ENCODE results near the gene TNS3. TPM values are rescaled to one million over a fixed set of nuclear protein-coding genes. Genes with fewer than 3 reads are reported as not detected.

TNS3 gene
- total RNA-seq, 1 donor from 2014 or later: 92.9 TPM

- Histone ChIP-seq H3K27ac (ENCODE audit: low read depth, low read length) (no peak overlapping the region), H3K4me3 (ENCODE audit: insufficient read depth, low read depth, low read length) (no peak overlapping the region), H3K27me3 (ENCODE audit: insufficient read depth, low read length) (no peaks in the 10 kb centered on the region), H2AFZ (ENCODE audit: low read depth, low read length) (no peak overlapping the region), H3K4me2 (ENCODE audit: low read length) (no peak overlapping the region), H3K9me3 (ENCODE audit: insufficient read depth, low read depth, low read length) (no peaks in the 10 kb centered on the region), H3K79me2 (ENCODE audit: insufficient read depth, low read length) (no peaks in the 10 kb centered on the region), H3K9ac (ENCODE audit: low read length) (no peak overlapping the region), H3K4me1 (ENCODE audit: insufficient read depth, low read length) (peaks cover 3% of the 10 kb centered on the region), H4K20me1 (ENCODE audit: insufficient read depth, low read length) (no peaks in the 10 kb centered on the region), H3K36me3 (ENCODE audit: insufficient read depth, low read length) (no peaks in the 10 kb centered on the region)
- FAIRE-seq (no peak), DNase-seq (ENCODE audit: low read depth) (no peak)
- Mint-ChIP-seq H3K4me3 (ENCODE audit: unreplicated experiment) (no peak overlapping the region), H3K27me3 (ENCODE audit: low read depth, unreplicated experiment) (no peaks in the 10 kb centered on the region), H3K4me1 (ENCODE audit: low read depth, unreplicated experiment) (peaks cover 11% of the 10 kb centered on the region), H3K9me3 (ENCODE audit: unreplicated experiment) (no peaks in the 10 kb centered on the region), H3K27ac (ENCODE audit: unreplicated experiment) (no peak overlapping the region), H3K36me3 (ENCODE audit: low read depth, unreplicated experiment) (no peaks in the 10 kb centered on the region)
- TF ChIP-seq, protein P1, sequence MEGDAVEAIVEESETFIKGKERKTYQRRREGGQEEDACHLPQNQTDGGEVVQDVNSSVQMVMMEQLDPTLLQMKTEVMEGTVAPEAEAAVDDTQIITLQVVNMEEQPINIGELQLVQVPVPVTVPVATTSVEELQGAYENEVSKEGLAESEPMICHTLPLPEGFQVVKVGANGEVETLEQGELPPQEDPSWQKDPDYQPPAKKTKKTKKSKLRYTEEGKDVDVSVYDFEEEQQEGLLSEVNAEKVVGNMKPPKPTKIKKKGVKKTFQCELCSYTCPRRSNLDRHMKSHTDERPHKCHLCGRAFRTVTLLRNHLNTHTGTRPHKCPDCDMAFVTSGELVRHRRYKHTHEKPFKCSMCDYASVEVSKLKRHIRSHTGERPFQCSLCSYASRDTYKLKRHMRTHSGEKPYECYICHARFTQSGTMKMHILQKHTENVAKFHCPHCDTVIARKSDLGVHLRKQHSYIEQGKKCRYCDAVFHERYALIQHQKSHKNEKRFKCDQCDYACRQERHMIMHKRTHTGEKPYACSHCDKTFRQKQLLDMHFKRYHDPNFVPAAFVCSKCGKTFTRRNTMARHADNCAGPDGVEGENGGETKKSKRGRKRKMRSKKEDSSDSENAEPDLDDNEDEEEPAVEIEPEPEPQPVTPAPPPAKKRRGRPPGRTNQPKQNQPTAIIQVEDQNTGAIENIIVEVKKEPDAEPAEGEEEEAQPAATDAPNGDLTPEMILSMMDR (IDR thresholded peaks at IDR 0.05; ENCODE audit: insufficient read depth, low read depth, low read length): no peak
- no peak for TF ChIP-seq EZH2 (IDR thresholded peaks at IDR 0.05; ENCODE audit: insufficient read depth, low read length)
These were observed 349.0 kb downstream of the TNS3 start for GRCh38 chr7:47232751-47233412.

GRCh38 chr7:47231627-47232026, 350.3 kb downstream of the TNS3 start:
- FAIRE-seq: no peak
- Mint-ChIP-seq H3K4me1 (ENCODE audit: low read depth, unreplicated experiment) (peaks cover 23% of the 10 kb centered on the region), H3K9me3 (ENCODE audit: unreplicated experiment) (no peaks in the 10 kb centered on the region), H3K27ac (ENCODE audit: unreplicated experiment) (no peak overlapping the region), H3K36me3 (ENCODE audit: low read depth, unreplicated experiment) (no peaks in the 10 kb centered on the region), H3K27me3 (ENCODE audit: low read depth, unreplicated experiment) (no peaks in the 10 kb centered on the region), H3K4me3 (ENCODE audit: unreplicated experiment) (no peak overlapping the region)
- Histone ChIP-seq H3K27ac (ENCODE audit: low read depth, low read length) (no peak overlapping the region), H3K27me3 (ENCODE audit: insufficient read depth, low read length) (no peaks in the 10 kb centered on the region), H4K20me1 (ENCODE audit: insufficient read depth, low read length) (no peaks in the 10 kb centered on the region), H3K4me3 (ENCODE audit: insufficient read depth, low read depth, low read length) (no peak overlapping the region), H3K79me2 (ENCODE audit: insufficient read depth, low read length) (no peaks in the 10 kb centered on the region), H3K4me2 (ENCODE audit: low read length) (no peak overlapping the region), H3K9ac (ENCODE audit: low read length) (no peak overlapping the region), H3K36me3 (ENCODE audit: insufficient read depth, low read length) (no peaks in the 10 kb centered on the region), H3K9me3 (ENCODE audit: insufficient read depth, low read depth, low read length) (no peaks in the 10 kb centered on the region), H2AFZ (ENCODE audit: low read depth, low read length) (no peak overlapping the region), H3K4me1 (ENCODE audit: insufficient read depth, low read length) (peaks cover 11% of the 10 kb centered on the region)
- no peak for DNase-seq (ENCODE audit: low read depth)
- no peak for TF ChIP-seq EZH2 (IDR thresholded peaks at IDR 0.05; ENCODE audit: insufficient read depth, low read length)
- TF ChIP-seq, protein P1 (IDR thresholded peaks at IDR 0.05; ENCODE audit: insufficient read depth, low read depth, low read length): no peak

GRCh38 chr7:47231032-47231431, 350.9 kb downstream of the TNS3 start:
- H3K4me2 ChIP-seq (ENCODE audit: low read length): no peak overlapping the region
- peaks cover 24% of the 10 kb centered on the region for H3K4me1 Mint-ChIP-seq (ENCODE audit: low read depth, unreplicated experiment)
- H3K27ac Mint-ChIP-seq (ENCODE audit: unreplicated experiment): no peak overlapping the region
- no peaks in the 10 kb centered on the region for H3K9me3 ChIP-seq (ENCODE audit: insufficient read depth, low read depth, low read length)
- no peaks in the 10 kb centered on the region for H3K79me2 ChIP-seq (ENCODE audit: insufficient read depth, low read length)
- no peak for FAIRE-seq
- H3K36me3 ChIP-seq (ENCODE audit: insufficient read depth, low read length): no peaks in the 10 kb centered on the region
- no peak overlapping the region for H3K4me3 Mint-ChIP-seq (ENCODE audit: unreplicated experiment)
- H3K27me3 Mint-ChIP-seq (ENCODE audit: low read depth, unreplicated experiment): no peaks in the 10 kb centered on the region
- peaks cover 11% of the 10 kb centered on the region for H3K4me1 ChIP-seq (ENCODE audit: insufficient read depth, low read length)
- no peak overlapping the region for H3K4me3 ChIP-seq (ENCODE audit: insufficient read depth, low read depth, low read length)
- H3K36me3 Mint-ChIP-seq (ENCODE audit: low read depth, unreplicated experiment): no peaks in the 10 kb centered on the region
- H3K9me3 Mint-ChIP-seq (ENCODE audit: unreplicated experiment): no peaks in the 10 kb centered on the region
- no peak for TF ChIP-seq EZH2 (IDR thresholded peaks at IDR 0.05; ENCODE audit: insufficient read depth, low read length)
- TF ChIP-seq, protein P1 (IDR thresholded peaks at IDR 0.05; ENCODE audit: insufficient read depth, low read depth, low read length): no peak
- no peak overlapping the region for H3K27ac ChIP-seq (ENCODE audit: low read depth, low read length)
- no peak for DNase-seq (ENCODE audit: low read depth)
- no peak overlapping the region for H3K9ac ChIP-seq (ENCODE audit: low read length)
- no peaks in the 10 kb centered on the region for H4K20me1 ChIP-seq (ENCODE audit: insufficient read depth, low read length)
- H2AFZ ChIP-seq (ENCODE audit: low read depth, low read length): no peak overlapping the region
- H3K27me3 ChIP-seq (ENCODE audit: insufficient read depth, low read length): no peaks in the 10 kb centered on the region
